ENCODE results near the gene UBL5. TPM values are rescaled to one million over a fixed set of nuclear protein-coding genes. Genes with fewer than 3 reads are reported as not detected.

The UBL5 gene
- total RNA-seq, 1 experiment from 2014 or later = 233 TPM

DNA sequence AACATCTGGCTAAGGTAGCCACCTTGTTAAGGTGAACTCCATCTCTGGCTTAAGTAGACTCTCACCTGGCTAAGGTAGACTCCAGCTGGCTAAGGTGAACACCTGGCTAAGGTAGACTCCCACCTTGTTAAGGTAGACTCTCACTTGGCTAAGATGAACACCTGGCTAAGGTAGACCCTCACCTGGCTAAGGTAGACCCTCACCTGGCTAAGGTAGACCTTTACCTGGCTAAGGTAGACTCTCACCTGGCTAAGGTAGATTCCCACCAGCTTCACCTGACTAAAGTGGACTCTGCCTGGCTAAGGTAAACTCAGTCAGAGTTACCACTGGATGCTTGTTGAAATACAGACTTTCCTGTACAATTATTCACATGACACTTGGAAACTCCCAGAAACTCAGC lies 31.0 kb downstream of the UBL5 start:
- CTCF ChIA-PET = no interaction called here
- Mint-ChIP-seq H3K27me3 (ENCODE audit: unreplicated experiment) (no peaks in the 10 kb centered on the region), H3K4me3 (ENCODE audit: low read depth, unreplicated experiment) (no peak overlapping the region), H3K4me1 (ENCODE audit: low read depth, unreplicated experiment) (no peaks in the 10 kb centered on the region), H3K9me3 (ENCODE audit: low read depth, unreplicated experiment) (peaks cover 1% of the 10 kb centered on the region), H3K27ac (ENCODE audit: unreplicated experiment) (no peak overlapping the region), H3K36me3 (ENCODE audit: insufficient read depth, unreplicated experiment) (peaks cover 3% of the 10 kb centered on the region)
- no peak for DNase-seq
- BruUV-seq (replicated peaks) = no TSS peak
- intact Hi-C loops (cut with micrococcal nuclease; ENCODE audit: unreplicated experiment) = no loop called here
- no peak for TF ChIP-seq CTCF (IDR thresholded peaks at IDR 0.05; ENCODE audit: unreplicated experiment)

- DNase-seq = no peak
- no peak overlapping the region for H3K27ac Mint-ChIP-seq (ENCODE audit: unreplicated experiment)
- BruUV-seq (replicated peaks) = no TSS peak
- no peak overlapping the region for H3K4me3 Mint-ChIP-seq (ENCODE audit: low read depth, unreplicated experiment)
- CTCF ChIA-PET = no interaction called here
- H3K4me1 Mint-ChIP-seq (ENCODE audit: low read depth, unreplicated experiment) = no peaks in the 10 kb centered on the region
- no peaks in the 10 kb centered on the region for H3K9me3 Mint-ChIP-seq (ENCODE audit: low read depth, unreplicated experiment)
- TF ChIP-seq CTCF (IDR thresholded peaks at IDR 0.05; ENCODE audit: unreplicated experiment) = no peak
- intact Hi-C loops (cut with micrococcal nuclease; ENCODE audit: unreplicated experiment) = no loop called here
- peaks cover 3% of the 10 kb centered on the region for H3K36me3 Mint-ChIP-seq (ENCODE audit: insufficient read depth, unreplicated experiment)
- no peaks in the 10 kb centered on the region for H3K27me3 Mint-ChIP-seq (ENCODE audit: unreplicated experiment)
Measured at GRCh38 chr19:9860407-9860806, 32.7 kb downstream of the UBL5 start.

GRCh38 chr19:9861503-9861902 lies 33.8 kb downstream of the UBL5 start:
- no TSS peak for BruUV-seq (replicated peaks)
- H3K27me3 Mint-ChIP-seq (ENCODE audit: unreplicated experiment) = no peaks in the 10 kb centered on the region
- H3K4me1 Mint-ChIP-seq (ENCODE audit: low read depth, unreplicated experiment) = no peaks in the 10 kb centered on the region
- H3K36me3 Mint-ChIP-seq (ENCODE audit: insufficient read depth, unreplicated experiment) = peaks cover 3% of the 10 kb centered on the region
- intact Hi-C loops (cut with micrococcal nuclease; ENCODE audit: unreplicated experiment) = no loop called here
- H3K4me3 Mint-ChIP-seq (ENCODE audit: low read depth, unreplicated experiment) = no peak overlapping the region
- H3K27ac Mint-ChIP-seq (ENCODE audit: unreplicated experiment) = no peak overlapping the region
- no peaks in the 10 kb centered on the region for H3K9me3 Mint-ChIP-seq (ENCODE audit: low read depth, unreplicated experiment)
- no peak for TF ChIP-seq CTCF (IDR thresholded peaks at IDR 0.05; ENCODE audit: unreplicated experiment)
- CTCF ChIA-PET = no interaction called here
- no peak for DNase-seq

DNA sequence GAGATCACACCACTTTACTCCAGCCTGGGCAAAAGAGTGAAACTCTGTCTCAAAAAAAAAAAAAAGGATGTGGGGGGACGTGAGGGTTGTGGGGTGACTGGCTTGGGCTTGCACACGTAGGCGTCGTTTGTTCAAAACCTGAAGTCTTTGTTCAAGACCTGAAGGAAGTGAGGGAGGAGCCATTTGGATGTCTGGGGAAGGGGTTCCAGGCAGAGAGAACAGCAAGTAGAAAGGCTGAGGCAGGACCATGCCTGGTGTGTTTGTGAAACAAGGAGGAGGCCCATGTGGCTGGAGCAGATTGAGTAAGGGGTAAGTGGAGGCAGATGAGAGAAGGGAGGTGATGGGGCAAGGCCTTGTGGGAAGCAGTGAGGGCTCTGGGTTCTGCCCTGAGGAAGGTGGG lies 35.2 kb downstream of the UBL5 start:
- no peak for TF ChIP-seq CTCF (IDR thresholded peaks at IDR 0.05; ENCODE audit: unreplicated experiment)
- CTCF ChIA-PET = no interaction called here
- Mint-ChIP-seq H3K9me3 (ENCODE audit: low read depth, unreplicated experiment) (no peaks in the 10 kb centered on the region), H3K27ac (ENCODE audit: unreplicated experiment) (no peak overlapping the region), H3K4me3 (ENCODE audit: low read depth, unreplicated experiment) (no peak overlapping the region), H3K36me3 (ENCODE audit: insufficient read depth, unreplicated experiment) (peaks cover 3% of the 10 kb centered on the region), H3K4me1 (ENCODE audit: low read depth, unreplicated experiment) (no peaks in the 10 kb centered on the region), H3K27me3 (ENCODE audit: unreplicated experiment) (no peaks in the 10 kb centered on the region)
- no peak for DNase-seq
- intact Hi-C loops (cut with micrococcal nuclease; ENCODE audit: unreplicated experiment) = no loop called here
- no TSS peak for BruUV-seq (replicated peaks)
